ENCODE data around the gene LRRFIP1. TPM values are rescaled to one million over a fixed set of nuclear protein-coding genes. Genes with fewer than 3 reads are reported as not detected.

The LRRFIP1 gene
- total and polyA plus RNA-seq, 9 of the 15 experiments (the other 6 are each of a cell fraction or from before 2014, with no cell fraction given), result 13.1 to 45.2 (median 31.3) TPM

GRCh38 chr2:237708065-237708398 lies 80.6 kb downstream of the LRRFIP1 start:
- Histone ChIP-seq H3K9ac (ENCODE audit: insufficient read depth in 1 of 2, low read depth in 2 of 2, low read length in 2 of 2) (no peak overlapping the region), H2AFZ (ENCODE audit: low read depth, low read length) (no peak overlapping the region), H3K27ac (ENCODE audit: extremely low read depth, low read depth, low read length) (no peak overlapping the region), H3K4me1 (replicated peaks in 1 of 2; ENCODE audit: control insufficient read depth in 2 of 2, insufficient read depth in 2 of 2, low read length in 2 of 2) (peaks cover 10 to 25% of the 10 kb centered on the region in 2 experiments), H4K20me1 (replicated peaks; ENCODE audit: control insufficient read depth, insufficient read depth, low read length) (no peaks in the 10 kb centered on the region), H3K4me2 (ENCODE audit: insufficient read depth, low read length) (no peak overlapping the region), H3K79me2 (ENCODE audit: control insufficient read depth, insufficient read depth, low read length) (peaks cover 37% of the 10 kb centered on the region), H3K9me1 (ENCODE audit: control insufficient read depth, insufficient read depth, low read length) (peaks cover 5% of the 10 kb centered on the region), H3K36me3 (ENCODE audit: control insufficient read depth, insufficient read depth, low read length) (peaks cover 11% of the 10 kb centered on the region; the same call in 1 of the 3 replicates), H3K4me3 (no peak overlapping the region), H3K27me3 (ENCODE audit: control insufficient read depth in 2 of 2, insufficient read depth in 2 of 2, low read length in 2 of 2) (no peaks in the 10 kb centered on the region), H3K9me3 (replicated peaks; ENCODE audit: control insufficient read depth, insufficient read depth, low read depth, low read length) (no peaks in the 10 kb centered on the region)
- no peak for FAIRE-seq
- ChIA-PET CTCF (ENCODE audit: low intra/inter-chr PET ratio) (no interaction called here), POLR2A (interaction anchor here (0.8 to 1.1 kb wide), 2 partner anchors 11 to 20 kb away, joined by 3 read pairs; no protein-coding TSS in a partner anchor)
- 72% methylated on average over 3 of the region's 3 CpGs for whole genome bisulfite sequencing (ENCODE audit: insufficient coverage, low coverage, missing lambda C conversion rate)
- BruUV-seq (replicated peaks), result no TSS peak
- ATAC-seq, result no peak
- in situ Hi-C loops (cut with MboI) (no loop called here), intact Hi-C loops (cut with micrococcal nuclease) (no loop called here)
- DNase-seq (ENCODE audit: extremely low read depth in 1 of 4, low spot score in 3 of 4), result no peak
- peak; percentile 14 to 41; a peak in 2 of 4 replicates for TF ChIP-seq KDM1A (IDR thresholded peaks at IDR 0.05)
- TF ChIP-seq ZFP36 (IDR thresholded peaks at IDR 0.05; ENCODE audit: low read depth, low read length, partially characterized antibody), result peak; percentile 76
- TF ChIP-seq BCOR (IDR thresholded peaks at IDR 0.05), result peak; percentile 75
- no peak for TF ChIP-seq COPS2 (conservative IDR thresholded peaks at IDR 0.05)
- TF ChIP-seq RBM25 (IDR thresholded peaks at IDR 0.05; ENCODE audit: low read depth, low read length, severe bottlenecking), result peak; percentile 86

DNA sequence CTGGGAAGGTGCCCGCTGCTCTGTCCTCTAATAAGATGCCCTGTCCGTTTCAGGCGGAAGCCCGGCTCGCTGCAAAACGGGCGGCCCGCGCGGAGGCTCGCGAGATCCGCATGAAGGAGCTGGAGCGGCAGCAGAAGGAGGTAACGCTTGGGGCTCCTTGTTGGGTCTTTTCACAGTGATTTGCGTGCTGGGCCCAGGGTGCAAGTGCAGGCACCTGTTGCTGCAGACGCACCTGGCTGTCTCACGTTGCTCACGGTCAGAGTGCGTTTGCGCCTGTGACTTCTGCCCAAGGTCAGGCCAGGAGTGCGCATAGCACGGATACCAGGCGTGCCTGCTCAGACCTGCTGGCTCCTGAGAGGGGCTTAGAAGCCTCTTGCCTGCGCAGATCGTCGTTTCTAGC lies 81.1 kb downstream of the LRRFIP1 start:
- Histone ChIP-seq H3K27me3 (ENCODE audit: control insufficient read depth in 2 of 2, insufficient read depth in 2 of 2, low read length in 2 of 2) (no peaks in the 10 kb centered on the region), H2AFZ (ENCODE audit: low read depth, low read length) (no peak overlapping the region), H3K9me3 (replicated peaks; ENCODE audit: control insufficient read depth, insufficient read depth, low read depth, low read length) (no peaks in the 10 kb centered on the region), H3K9me1 (ENCODE audit: control insufficient read depth, insufficient read depth, low read length) (peaks cover 5% of the 10 kb centered on the region), H3K79me2 (ENCODE audit: control insufficient read depth, insufficient read depth, low read length) (peaks cover 33% of the 10 kb centered on the region), H3K27ac (ENCODE audit: extremely low read depth, low read depth, low read length) (no peak overlapping the region), H3K4me3 (no peak overlapping the region), H3K4me1 (replicated peaks in 1 of 2; ENCODE audit: control insufficient read depth in 2 of 2, insufficient read depth in 2 of 2, low read length in 2 of 2) (peaks cover 5 to 20% of the 10 kb centered on the region in 2 experiments), H3K4me2 (ENCODE audit: insufficient read depth, low read length) (no peak overlapping the region), H3K9ac (ENCODE audit: insufficient read depth in 1 of 2, low read depth in 2 of 2, low read length in 2 of 2) (no peak overlapping the region), H4K20me1 (replicated peaks; ENCODE audit: control insufficient read depth, insufficient read depth, low read length) (no peaks in the 10 kb centered on the region), H3K36me3 (ENCODE audit: control insufficient read depth, insufficient read depth, low read length) (peaks cover 11% of the 10 kb centered on the region; the same call in 1 of the 3 replicates)
- ChIA-PET POLR2A (interaction anchor here (0.8 to 1.2 kb wide), 2 partner anchors 8 to 10 kb away, joined by 3 read pairs; no protein-coding TSS in a partner anchor), CTCF (ENCODE audit: low intra/inter-chr PET ratio) (no interaction called here)
- intact Hi-C loops (cut with micrococcal nuclease) (no loop called here), in situ Hi-C loops (cut with MboI) (no loop called here)
- WGBS (ENCODE audit: insufficient coverage, low coverage, missing lambda C conversion rate), result 97% methylated on average over 14 of the region's 27 CpGs
- no peak for FAIRE-seq
- no TSS peak for BruUV-seq (replicated peaks)
- no peak for DNase-seq (ENCODE audit: extremely low read depth in 1 of 4, low spot score in 3 of 4)
- ATAC-seq, result no peak
- TF ChIP-seq TCF7 (IDR thresholded peaks at IDR 0.05; ENCODE audit: borderline replicate concordance) (no peak), C11orf30 (IDR thresholded peaks at IDR 0.05; ENCODE audit: low read depth) (no peak), ESRRB (CRISPR knock-in tag; IDR thresholded peaks at IDR 0.05; ENCODE audit: borderline replicate concordance) (no peak), TAF1 (IDR thresholded peaks at IDR 0.05; ENCODE audit: control insufficient read depth, extremely low read depth, insufficient read depth, low read length, severe bottlenecking) (no peak), TEAD2 (tag; IDR thresholded peaks at IDR 0.05) (no peak), JUND (IDR thresholded peaks at IDR 0.05; ENCODE audit: borderline replicate concordance, low read depth, low read length) (no peak), JUND (tag; IDR thresholded peaks at IDR 0.05; ENCODE audit: borderline replicate concordance, low read depth, low read length) (no peak)
- TF ChIP-seq, protein P1, sequence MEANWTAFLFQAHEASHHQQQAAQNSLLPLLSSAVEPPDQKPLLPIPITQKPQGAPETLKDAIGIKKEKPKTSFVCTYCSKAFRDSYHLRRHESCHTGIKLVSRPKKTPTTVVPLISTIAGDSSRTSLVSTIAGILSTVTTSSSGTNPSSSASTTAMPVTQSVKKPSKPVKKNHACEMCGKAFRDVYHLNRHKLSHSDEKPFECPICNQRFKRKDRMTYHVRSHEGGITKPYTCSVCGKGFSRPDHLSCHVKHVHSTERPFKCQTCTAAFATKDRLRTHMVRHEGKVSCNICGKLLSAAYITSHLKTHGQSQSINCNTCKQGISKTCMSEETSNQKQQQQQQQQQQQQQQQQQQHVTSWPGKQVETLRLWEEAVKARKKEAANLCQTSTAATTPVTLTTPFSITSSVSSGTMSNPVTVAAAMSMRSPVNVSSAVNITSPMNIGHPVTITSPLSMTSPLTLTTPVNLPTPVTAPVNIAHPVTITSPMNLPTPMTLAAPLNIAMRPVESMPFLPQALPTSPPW (CRISPR knock-in tag; IDR thresholded peaks at IDR 0.05), result no peak
- TF ChIP-seq, protein P2, sequence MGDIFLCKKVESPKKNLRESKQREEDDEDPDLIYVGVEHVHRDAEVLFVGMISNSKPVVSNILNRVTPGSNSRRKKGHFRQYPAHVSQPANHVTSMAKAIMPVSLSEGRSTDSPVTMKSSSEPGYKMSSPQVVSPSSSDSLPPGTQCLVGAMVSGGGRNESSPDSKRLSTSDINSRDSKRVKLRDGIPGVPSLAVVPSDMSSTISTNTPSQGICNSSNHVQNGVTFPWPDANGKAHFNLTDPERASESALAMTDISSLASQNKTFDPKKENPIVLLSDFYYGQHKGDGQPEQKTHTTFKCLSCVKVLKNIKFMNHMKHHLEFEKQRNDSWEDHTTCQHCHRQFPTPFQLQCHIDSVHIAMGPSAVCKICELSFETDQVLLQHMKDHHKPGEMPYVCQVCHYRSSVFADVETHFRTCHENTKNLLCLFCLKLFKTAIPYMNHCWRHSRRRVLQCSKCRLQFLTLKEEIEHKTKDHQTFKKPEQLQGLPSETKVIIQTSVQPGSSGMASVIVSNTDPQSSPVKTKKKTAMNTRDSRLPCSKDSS (IDR thresholded peaks at IDR 0.05; ENCODE audit: low read depth, partially characterized antibody), result no peak

Measured in K562 (cell line).